GM21529 (cell line): ENCODE measurements around the gene PLOD3.
"Not testable (repeated sequence)": the region's sequence is repeated elsewhere in the genome, so short reads cannot be mapped to it uniquely, and the experiment has no call there.

Source experiments
- ATAC-seq: cut with Tn5 transposase; IDR thresholded peaks from one replicate; pipeline ENCODE4 v1.9.1; 2021; ENCODE audit not compliant: unreplicated experiment

PLOD3 gene

DNA sequence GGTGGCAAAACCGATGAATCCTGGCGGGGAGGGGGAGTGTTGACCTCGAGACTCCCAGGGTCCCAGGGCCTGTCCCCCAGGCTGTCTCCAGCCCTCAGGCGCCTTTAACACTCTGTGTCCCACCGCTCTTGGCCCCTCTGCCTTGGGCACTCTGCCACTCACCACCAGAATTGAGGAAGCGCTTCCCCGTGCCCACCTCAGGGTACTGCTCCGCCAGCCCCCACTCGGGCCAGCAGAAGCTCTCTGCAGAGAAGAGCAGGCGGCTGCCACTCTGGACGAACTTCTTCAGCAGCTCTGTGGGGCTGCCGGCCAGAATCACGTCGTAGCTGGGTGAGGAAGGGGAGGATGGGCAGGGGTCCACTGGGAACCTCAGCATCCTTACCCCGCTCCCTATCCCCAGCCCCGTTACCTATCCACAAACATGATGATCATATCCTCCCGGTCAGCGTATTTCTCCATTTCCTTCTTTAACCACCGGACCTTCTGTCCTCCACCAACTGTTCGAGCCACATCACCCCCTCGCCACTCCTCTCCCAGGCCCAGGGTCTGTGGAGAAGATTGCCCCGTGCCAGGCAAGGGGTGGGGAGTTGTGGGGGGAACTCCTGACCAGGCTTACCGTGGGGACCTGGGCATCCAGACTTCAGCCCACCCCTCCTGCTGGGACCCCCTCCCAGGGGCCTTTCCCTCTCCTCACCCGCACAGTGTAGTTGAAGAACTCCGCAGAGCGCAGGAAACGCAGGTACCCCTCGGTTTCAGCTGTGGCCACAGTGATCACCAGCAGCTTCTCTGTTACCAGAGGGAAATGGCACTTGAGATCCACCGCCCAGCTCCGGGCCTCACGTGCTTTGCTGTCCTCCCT lies 1.2 kb downstream of the PLOD3 start:
- ATAC-seq: no peak

DNA sequence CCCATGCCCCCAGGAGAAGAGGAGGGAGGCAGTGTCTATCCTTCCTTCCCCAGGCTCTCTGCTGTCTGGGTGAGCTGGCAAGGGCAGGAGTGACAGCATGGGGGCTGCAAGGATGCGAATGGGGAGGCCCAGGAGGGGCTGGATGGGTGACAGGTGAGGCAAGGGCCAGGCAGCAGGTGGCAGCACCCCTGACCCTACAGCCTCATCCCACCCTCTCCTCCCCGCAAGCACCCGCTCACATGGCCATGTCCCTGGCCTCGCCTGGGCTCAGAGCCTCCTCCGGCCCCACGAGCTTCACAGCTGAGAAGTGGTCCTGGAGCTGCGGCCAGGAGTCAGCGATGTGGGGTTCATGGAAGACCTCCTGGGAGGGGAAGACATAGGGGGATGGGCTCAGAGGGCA lies 5.4 kb downstream of the PLOD3 start:
- ATAC-seq: no peak

DNA sequence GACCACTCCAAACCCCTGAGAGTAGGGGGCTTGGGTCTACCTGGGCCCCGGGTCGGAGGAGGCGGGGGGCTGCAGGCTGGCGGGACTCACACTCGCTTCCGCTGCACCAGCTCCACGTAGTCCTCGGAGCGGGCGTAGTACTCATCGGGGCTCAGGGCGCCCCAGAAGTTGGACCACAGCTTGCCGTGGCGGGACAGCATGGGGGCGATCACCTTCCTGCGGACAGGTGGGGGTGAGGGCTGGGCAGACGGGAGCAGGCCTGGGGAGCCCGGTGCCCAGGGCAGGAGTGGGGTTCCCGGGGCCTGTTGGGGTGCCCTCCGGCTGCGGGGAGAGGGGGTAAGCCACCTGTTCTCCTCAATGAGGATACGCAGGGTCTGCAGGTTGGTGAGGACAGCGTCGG lies 5.9 kb downstream of the PLOD3 start:
- ATAC-seq: no peak

DNA sequence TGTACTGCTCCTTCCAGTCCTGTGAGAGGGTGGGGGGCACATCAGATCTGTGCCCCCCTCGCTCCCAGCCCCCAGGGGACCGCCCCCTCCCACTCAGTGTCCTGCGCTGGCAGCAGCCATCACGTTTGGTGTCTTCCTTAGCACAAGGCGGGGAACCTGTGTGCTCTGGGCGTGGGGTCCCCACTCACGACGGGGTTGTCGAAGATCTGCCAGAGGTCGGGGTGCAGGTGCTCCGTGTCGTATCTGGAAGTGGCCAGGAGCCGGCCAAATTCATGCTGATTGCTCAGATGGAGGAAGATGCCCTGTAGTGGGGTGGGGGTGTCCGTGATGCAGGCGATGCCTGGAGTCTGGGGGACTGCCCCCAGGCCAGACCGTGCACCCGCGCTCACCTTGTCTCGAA lies 7.2 kb downstream of the PLOD3 start:
- no peak for ATAC-seq

DNA sequence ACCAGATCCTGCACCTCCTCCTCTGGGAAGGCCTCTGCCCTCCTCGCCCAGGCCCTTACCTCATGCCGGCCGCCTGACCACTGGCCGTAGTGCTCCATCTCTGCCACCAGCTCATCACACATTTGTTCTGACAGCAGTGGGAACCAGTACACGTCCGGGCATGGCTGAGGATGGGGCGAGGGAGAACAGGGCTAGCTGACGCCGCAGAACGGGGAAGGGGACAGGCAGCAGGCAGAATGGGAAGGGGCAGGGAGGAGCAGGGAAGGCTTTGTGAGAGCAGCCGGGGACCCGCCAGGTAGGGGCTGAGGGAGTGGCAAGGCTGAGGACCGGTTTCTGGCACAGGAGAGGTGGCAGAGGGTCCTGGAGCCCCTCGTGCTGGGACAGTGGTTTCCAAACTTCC lies 8.6 kb downstream of the PLOD3 start:
- no peak for ATAC-seq

DNA sequence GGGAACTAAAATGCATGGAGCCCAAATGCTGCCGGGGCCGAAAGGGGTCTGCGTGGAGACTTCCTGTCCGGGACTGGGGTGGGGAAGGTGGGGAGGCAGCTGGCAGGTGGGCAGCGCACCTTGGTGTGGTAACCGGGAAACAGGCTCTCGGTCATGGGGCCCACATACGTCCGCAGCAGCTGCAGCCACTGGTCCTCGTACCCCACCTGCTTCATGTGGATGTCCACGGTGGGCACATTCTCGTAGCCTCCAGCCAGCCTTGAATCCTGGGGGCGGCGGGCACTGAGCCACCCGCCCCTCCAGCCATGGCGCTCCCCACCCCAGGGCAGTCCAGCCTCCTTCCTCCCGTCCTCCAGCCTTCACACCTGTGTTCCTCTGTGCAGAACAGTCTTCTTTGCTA lies 9.9 kb downstream of the PLOD3 start:
- ATAC-seq: no peak

DNA sequence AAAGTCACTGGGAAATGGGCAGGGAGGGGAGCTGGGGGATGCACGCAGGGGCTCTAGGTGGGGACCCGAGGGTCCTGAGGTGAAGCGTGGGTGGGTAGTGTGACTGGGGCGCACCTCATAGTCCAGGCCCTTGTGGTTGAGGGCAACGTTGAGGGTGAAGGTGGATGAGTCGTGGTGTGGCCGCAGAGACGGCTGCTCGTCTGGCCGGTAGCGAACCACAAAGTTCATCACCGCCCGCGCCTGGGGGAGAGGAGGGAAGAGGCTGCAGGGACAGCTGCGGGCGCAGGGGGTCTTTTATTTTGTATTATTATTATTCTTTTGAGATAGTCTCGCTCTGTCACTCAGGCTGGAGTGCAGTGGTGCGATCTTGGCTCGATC lies 10.7 kb downstream of the PLOD3 start:
- ATAC-seq: no peak

DNA sequence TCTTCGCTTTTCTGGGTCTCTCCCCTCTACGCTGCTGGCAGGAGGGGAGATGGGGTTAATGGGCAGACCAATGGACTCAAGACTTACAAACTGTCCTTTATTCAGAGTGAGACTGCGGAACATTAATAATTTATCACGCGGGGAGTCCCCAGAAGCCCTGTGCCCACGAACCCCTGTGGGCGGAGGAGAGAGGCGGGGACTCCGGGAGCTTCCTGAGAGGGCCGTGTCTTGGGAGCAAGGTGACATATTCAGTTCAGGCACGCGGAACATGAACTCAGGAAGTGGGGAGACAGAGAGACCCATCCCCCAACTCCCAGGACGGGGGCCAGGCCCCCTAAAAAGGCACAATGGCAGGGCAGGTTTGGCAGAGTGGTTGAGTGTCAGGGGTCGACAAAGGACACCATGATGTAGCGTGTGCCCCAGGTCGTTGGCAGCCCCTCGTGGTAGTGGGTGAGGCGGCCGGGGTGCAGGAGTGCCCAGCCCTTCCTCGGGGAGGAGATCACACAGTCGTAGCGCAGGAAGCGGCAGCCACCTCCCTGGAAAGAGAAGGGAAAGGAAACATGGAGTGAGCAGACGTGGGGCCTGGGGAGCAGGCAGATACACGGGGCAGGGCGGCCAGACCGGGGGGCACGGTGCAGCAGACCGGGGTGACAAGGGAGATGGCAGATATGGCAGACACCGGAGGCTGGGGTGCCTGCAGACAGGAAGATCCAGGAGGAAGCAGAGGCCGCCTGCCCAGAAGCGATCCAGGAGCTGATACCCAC lies 11.3 kb downstream of the PLOD3 start:
- ATAC-seq: no peak

DNA sequence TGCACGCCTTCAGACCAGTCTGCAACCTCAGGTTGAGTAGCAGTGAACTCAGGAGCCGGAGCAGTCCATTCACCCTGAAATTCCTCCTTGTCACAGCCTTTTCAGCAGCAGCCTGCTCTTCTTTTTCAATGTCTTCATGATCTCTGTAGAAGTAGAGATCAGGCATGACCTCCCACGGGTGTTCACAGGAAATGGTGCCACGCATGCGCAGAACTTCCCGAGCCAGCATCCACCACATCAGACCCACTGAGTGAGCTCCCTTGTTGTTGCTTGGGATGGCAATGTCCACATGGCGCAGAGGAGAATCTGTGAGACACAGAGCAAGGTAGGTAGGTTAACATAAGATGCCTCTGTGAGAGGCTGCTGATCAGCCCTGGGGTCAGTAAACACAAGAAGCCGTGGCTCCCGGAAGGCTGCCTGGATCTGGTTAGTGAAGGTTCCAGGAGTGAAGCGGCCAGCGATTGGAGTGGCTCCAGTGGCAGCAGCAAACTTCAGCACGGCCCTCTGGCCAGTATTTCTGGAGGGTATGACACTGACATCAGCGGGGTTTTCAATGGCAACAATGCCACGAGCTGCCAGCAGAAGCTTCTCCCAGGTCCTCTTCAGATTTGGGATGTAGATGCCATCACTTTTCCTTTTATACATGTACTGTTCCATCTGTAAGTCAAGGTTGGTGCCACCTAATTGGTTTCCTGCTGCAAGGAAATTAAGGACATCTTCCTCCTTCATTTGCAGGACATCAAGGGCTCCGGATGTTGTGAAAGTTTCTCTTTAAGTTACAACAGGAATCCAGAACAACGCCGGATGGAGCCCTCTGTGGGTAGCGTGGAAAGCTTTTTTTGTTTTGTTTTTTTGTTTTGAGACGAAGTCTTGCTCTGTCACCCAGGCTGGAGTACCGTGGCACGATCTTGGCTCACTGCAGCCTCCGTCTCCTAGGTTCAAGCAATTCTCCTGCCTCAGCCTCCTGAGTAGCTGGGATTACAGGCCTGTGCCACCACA lies 13.3 kb downstream of the PLOD3 start:
- not testable (repeated sequence) for ATAC-seq

DNA sequence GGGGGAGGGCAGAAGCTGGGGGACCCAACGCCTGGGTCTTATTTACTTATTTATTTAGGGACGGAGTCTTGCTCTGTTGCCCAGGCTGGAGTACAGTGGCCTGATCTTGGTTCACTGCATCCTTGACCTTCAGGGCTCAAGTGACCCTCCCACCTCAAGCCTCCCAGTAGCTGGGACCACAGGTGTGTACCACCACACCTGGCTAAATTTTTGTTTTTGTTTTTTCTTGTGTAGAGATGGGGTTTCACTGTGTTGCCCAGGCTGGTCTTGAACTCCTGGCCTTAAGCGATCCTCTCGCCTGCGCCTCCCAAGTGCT lies 14.8 kb downstream of the PLOD3 start:
- ATAC-seq: no peak

DNA sequence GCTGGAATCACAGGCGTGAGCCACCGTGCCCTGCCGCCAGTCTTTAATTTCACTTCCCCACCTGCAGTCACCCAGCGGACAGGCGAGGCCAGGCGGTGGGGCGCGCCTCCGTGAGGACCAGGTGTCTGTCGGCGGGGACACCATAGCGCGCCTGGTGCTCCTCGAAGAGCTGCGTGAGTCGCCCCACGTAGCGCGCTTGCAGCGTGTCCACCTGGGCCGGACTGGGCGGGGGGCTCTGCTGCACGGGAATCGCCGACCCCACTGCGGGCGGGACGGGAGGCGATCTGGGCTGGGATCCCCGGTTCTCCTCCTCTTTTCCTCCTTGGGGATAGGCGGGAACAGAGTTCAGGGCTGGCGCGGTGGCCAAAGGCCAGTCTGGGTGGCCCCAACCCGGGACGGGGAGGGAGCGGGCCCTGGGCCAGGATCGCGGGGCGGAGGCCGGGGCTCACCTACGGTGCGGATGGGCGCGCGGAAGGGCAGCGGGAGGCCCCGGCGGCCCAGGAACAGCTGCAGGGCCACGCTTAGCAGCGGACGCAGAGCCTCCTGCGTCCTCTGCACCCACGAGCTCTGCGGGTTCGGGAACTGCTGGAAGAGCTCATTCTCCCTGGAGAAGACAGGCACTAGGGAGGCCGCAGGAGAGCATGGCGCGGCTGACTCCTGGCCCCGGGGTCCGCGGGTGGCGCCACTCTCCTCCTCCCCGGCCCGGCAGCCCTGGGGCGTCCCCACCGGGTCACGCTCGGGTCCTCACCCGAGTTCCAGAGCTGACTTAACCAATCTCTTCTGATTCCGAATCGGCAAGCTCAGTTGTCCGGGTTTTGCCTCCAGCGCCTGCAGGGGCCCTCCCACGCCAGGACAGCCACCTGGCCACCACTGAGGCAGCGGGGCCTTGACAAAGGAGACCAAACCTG lies 15.4 kb downstream of the PLOD3 start:
- no peak for ATAC-seq

DNA sequence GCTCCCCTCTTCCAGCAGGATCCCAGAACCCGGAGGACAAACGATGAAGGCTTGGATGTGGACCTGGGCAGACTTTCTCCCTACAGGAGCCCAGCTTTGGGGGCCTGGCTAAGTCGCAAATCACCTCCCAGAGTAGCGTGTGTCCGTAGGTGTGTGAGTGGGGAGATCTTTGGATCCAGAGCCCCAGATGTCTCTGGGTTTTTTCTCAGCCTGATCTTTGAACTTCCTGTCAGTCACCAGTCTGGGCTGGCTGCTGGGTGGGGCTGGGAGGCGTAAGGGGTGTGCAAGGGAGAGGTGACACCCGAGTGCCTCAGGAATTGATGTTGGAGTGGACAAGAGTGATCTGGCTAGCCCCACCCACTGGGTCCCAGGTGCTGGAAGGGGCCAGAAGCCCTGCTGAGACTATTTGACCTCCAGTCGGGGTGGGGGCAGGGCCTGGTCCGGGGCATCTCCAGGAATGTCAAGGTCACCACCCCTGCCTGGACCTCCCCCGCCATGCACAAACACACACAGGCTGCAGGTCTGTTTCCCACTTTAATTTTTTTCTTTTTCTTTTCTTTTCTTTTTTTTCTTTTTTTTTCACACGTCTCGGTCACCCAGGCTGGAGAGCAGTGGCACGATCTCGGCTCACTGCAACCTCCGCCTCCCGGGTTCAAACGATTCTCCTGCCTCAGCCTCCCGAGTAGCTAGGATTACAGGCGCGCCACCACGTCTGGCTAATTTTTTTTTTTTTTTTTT lies 16.4 kb downstream of the PLOD3 start, which contains the start of gene MOGAT3:
Gene MOGAT3 (minus strand): TSS at position 175 of the 738 bp plus-strand sequence. CDS start 182 bp downstream, outside the sequence.
- ATAC-seq: no peak

DNA sequence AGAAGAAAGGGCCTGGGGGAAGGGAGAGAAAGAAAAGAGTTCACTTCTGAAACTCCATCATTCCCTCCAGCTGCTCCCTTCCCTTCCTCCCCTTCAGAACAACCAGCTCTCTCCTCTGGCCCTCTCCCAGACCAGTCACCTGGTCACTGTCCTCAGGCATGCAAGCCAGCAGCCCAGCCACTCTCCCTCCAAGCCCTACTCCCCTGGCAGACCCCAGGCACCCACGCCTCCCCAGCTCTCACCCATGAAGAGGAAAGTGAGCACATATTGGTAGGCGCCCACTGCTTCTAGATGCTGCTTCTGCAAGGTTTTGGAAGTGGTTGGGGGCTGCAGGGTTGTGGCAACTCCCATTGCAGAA lies 16.9 kb downstream of the PLOD3 start:
- ATAC-seq: no peak

DNA sequence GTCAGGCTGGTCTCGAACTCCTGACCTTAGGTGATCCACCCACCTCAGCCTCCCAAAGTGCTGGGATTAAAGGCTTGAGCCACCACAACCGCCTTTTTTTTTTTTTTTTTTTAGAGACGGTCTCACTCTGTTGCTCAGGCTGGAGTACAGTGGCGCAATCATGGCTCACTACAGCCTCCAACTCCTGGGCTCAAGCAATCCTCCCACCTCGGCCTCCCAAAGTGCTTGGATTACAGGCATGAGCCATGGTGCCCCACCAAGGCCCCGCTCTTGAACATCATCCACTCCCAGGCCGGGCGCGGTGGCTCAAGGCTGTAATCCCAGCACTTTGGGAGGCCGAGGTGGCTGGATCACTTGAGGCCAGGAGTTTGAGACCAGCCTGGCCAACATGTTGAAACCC lies 17.9 kb downstream of the PLOD3 start:
- ATAC-seq: not testable (repeated sequence)

DNA sequence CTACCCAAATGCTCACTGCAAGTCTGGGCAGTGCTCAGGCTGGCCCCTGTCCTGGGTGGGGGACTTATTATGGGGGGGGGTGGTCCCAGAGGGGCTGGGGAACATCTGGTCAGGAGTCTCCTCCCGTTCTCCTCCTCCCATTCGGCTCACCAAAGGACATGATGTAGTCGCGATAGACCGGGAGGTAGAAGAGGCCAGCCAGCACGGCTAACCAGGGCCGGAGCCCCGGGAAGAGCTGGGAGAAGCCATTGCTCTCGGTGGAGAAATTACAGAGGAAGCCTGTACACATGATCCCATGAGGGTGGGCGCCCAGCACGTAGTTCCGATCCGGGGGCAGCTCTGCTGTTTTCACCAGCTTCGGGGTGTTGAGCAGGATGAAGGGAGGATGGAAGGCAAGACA lies 18.9 kb downstream of the PLOD3 start:
- ATAC-seq: no peak

DNA sequence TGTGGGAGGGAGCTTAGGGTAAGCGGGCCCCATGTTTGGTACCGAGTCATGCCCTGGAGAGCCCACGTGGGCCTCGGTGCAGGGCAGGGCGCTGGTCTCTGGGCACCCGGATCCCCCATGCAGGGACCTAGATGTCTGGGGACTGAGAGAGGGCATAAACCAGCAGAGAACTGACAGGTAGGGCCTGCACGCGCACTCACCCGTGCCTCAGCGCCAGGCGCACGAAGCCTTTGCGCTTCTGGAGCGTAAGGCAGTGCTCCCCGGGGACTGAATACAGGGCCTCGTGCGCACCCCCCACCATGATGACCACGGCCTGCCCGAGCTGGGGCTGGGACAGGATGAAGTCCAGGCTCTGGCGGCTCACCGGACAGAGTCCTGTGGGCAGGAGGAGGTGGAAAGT lies 19.4 kb downstream of the PLOD3 start:
- no peak for ATAC-seq

DNA sequence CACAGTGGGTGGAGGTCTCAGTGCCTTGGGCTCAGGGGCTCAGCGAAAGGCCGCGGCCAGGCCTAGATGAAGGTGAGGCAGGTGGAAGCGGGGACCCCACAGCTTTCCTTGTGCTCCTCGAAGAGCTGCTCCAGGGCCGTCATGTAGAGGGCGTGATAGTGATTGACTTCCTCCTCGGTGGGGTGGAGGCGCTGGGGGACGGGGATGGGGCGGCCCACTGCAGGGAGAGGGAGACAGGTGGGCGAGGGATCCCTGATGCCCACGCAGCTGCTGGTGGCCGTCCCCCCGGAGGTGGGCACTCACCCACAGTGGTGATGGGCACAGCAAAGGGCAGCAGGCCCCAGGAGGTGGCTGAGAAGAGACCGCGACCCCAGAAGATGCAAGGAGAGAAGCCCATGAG lies 21.5 kb downstream of the PLOD3 start:
- ATAC-seq: no peak

DNA sequence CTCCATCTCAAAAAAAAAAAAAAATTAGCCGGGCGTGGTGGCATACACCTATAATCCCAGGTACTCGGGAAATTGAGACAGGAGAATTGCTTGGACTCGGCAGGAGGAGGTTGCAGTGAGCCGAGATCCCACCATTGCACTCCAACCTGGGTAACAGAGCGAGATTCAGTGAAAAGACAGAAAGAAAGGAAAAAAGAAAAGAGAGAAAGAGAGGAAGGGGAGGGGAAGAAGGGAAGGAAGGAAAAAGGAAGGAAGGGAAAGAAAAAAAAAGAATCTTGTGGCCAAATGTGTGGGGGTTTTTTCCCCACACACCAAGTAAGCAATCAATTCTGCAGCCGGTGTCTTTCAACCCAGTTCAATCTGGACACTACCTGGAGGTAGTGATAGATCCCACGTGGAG lies 28.3 kb downstream of the PLOD3 start:
- no peak for ATAC-seq

DNA sequence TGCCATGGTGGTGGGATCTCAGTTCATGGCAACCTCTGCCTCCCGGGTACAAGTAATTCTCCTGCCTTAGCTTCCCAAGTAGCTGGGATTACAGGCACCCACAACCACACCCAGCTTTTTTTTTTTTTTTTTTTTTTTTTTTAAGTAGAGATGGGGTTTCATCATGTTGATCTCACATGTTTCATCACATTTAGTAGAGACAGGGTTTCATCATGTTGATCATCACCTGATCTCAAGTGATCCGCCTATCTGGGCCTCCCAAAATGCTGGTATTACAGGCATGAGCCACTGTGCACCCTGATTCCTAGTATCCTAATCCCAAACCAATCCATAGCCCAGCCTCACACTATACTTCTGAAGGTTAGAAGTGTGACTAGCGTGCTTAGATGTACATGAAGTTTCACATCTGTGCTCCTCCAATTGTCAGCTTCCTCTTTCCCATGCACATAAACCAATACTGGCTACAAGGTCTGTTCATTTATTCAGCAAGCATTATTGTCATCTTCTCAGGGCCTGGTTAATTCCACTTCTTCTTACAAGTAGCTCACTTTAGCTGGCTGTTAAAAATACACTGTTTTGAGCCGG lies 30.4 kb downstream of the PLOD3 start:
- no peak for ATAC-seq
